IPS-NIHi7 (cell line): ENCODE data around the gene PCSK6.
"Not testable (repeated sequence)": the region's sequence is repeated elsewhere in the genome, so short reads cannot be mapped to it uniquely, and the experiment has no call there.

Source experiments
- DNase-seq: peaks from one replicate; pipeline ENCODE4 v3.0.0; 2012; ENCODE audit warnings: mixed read lengths; ENCODE audit errors: extremely low spot score

The PCSK6 gene

DNA sequence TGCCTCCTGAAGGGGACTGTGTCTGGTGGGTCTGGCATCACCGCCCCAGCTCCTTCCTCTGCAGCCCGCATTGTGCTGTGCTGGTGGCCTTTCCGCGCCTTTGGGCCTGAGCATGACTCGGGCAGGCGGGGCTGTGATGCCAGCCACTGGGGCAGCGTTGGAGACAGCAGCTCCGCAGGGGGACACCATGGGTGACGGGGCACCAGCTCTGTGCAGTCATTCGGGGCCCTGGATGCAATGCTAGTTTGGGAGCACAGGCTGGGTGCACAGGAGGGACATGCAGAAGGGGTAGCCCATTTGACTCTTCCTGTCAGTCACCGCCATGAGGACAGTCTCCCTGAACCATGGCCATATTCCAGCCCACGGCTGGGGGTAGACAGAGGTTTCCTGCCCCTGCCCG lies 110.6 kb downstream of the PCSK6 start:
- no peak for DNase-seq

DNA sequence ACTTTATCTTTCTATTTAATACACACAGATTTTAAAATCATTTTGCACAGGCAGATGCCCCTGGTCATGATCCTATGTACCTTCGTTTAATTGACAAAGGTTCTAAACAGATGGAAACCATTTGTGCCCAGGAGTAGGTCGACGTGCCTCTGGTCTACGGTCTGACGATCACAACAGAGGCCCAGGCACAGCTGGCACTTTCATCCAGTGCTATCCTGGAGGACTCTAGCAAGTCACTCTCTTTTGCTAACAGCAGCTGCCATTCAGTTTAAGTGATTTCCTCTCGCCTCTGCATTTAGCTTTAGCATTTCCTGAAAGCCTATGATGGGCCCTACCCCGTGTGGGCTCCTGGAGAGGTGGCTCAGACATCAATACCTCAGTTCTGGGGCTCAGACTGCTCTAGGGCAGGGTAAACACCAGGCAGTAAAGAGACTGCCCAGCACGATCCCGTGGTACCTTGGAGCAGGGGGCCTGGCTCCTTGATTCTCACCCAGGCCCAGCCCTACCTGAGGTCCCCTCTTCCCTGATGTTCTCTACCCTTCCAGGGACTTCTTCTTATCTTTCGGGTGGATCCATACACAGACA lies 111.2 kb downstream of the PCSK6 start:
- DNase-seq = no peak

DNA sequence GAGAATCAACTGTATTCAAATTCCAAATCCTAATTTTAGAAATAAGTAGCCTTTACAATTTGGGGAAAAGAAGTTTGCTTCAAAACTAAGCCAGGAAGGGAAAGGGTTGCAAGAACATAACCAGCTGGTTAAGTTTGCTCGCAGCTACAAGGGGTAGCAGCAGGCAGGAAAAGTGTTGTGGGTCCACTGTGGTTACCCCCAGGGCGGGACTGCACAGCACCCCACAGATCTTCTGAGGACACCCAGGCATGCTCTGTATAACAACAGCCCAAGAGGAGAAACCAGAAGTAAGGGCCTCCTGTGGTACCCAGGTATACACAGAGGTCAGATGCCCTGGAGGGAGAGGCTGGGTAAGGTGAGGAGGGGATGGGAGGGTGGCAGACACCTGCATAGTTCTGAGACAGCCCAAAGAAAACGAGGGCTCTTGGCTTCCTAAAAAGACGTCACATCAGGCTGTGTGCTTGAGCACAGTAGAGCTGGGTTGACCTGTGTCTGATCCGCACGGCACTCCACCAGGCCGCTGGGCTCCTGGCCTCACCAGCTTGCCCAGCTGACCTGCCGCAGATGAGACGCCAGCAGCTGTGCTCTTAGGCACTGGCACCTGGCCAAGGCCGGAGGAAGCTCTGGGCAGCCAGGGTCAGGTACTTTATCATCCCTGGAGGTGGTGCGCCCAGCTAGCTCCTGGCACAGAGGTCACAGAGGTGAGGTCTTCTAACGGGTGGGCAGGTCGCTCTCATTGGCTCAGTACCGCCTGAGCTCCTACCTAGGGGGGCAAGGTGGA lies 112.7 kb downstream of the PCSK6 start:
- no peak for DNase-seq

- not testable (repeated sequence) for DNase-seq
Measured at GRCh38 chr15:101375006-101375405, 114.5 kb downstream of the PCSK6 start.

DNA sequence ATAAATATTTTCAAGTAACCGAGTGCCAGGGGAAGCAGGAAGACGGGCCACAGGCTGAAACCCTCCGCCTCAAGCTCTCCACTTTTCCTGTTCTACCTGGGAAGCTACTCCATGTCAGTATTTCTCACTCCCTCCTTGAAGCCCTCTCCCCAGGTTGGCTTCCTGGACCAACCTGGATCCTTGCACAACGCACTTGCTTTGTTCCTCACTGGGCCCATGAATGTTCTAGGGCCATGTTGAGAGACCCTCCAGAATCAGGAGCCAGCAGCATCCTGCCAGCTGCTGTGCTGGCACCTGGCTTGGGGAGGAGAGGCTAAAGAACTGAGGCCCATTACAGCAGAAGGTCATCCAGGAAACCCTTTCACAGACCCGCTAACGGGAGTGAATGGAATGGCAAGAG lies 115.2 kb downstream of the PCSK6 start:
- DNase-seq = no peak

GRCh38 chr15:101373577-101373976 lies 115.9 kb downstream of the PCSK6 start:
- no peak for DNase-seq

DNA sequence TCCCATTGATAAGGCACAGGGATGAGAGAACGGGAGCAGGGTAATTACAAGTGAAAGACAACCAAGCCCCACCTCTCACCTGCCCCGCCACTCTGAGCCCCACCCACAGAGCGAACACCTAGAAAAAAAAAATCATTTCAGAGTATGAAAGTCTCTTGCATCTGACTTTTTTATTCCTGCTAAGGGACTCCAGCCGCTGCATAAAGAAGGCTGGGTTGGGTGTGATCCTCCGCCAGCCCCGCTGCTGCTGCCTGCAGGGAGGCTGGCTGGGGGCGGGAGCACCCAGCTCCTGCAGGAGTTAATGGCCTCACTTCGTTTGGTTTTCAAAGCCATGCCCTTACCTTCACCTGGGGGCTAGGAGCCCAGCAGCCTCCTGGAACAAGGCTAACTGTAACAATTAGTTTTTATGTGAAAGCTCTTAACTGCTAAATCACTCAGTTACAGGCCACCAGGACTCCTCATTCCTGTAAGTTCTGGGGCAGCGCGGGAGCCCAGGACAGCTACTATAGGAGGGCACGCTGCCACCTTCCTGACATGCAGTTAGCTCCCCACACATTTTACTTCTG lies 116.5 kb downstream of the PCSK6 start:
- DNase-seq = peak; percentile 67

DNA sequence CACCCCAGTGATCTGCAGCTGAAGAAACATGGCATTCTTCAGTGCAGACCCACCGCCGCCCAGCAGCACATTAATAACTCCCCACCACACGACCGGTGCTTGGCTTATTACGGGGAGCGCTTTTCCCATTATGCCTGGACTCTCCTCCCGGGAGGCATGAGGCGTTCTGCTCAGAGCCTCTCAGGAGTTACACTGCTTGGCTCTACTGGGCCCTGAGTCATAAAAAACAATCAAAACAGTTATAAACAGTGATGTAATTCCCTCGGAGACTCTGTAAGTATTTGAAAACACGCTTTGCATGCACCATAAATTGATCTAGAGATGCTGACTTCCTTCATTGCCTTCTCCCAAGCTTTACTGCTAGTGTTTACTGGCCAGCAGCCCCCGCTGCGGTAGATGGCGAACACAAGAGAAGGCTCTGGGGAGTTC lies 117.3 kb downstream of the PCSK6 start:
- DNase-seq = no peak

DNA sequence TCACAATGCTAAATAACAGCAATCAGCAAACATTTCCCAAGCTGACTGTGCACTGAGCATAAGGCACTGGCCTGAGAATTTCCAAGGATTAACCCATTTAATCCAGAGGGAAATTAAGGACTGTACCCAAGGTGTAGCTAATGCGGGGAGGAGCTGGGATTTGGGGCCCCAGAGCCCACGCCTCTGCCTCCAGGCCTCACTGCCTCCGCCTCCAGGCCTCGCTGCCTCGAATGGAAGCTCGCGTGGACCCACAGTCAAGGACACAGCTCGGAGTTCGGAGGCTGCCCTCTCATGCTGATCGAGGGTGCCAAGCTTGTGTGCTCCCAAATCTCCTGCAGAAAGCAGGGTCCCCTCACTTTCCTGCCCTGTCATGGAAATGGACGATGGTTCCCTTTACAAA lies 118.0 kb downstream of the PCSK6 start:
- DNase-seq = no peak

- no peak for DNase-seq
Measured at GRCh38 chr15:101371081-101371480, 118.4 kb downstream of the PCSK6 start.

GRCh38 chr15:101370330-101371024 lies 119.0 kb downstream of the PCSK6 start:
- DNase-seq = no peak

DNA sequence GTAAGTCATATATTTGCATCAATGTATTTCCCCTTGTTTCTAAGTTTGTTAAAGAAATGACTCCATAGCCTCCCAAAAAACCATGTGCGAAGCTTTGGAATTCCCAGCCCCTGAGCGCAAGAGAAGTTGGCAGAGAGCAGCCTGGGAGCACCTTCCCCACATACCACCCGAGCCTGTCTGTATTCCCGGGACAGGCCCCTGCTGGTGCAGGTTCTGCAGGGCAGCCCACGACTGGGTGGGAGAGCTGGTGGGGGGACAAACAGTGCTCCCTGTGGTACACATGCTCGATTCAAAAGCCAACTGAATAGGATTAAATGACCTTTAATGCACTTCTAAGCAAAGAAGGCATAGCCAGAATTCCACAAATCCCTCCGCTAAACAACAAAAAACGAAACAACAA lies 119.8 kb downstream of the PCSK6 start:
- no peak for DNase-seq

- DNase-seq = no peak
Measured at GRCh38 chr15:101368861-101369642, 120.5 kb downstream of the PCSK6 start.

- no peak for DNase-seq
Measured at GRCh38 chr15:101368086-101368780, 121.3 kb downstream of the PCSK6 start.

DNA sequence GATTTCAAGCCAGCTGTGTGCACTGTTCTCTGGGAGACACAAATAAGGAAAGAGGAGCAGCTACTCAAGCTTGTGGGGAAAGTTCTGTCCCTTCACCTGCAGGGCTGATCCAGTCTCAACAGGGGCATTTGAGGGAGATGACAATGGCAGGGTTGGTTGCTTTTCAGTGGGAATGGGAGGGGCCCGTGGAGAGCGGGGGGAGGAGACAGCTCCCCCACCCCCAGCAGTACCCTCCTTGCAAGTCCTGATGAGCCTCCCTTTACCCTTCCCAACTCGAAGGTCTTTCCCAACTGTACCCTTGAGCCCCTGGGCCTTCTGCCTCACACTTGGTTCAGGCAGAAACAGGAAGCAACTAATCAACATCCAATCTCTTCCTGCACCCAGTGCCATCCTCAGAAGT lies 122.7 kb downstream of the PCSK6 start:
- no peak for DNase-seq

GRCh38 chr15:101362986-101363566 lies 126.4 kb downstream of the PCSK6 start:
- no peak for DNase-seq

DNA sequence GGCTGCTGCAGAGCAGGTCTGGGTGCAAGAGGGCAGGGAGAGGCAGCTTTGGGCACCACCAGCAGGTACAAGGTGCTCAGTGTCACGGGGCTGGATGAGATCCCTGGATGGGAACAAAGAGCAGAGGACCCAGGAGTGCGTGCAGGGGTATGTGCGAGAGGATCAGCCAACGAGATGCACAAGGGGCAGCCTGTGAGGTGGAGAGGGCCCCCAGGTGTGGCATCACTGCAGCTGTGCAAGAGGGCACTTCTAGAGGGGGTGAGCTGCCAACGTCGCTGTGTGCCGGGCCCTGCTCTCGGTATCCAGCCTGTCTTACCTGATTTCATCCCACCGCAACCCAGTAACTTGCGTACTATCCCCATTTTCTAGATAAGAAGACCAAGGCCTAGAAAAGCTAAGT lies 127.1 kb downstream of the PCSK6 start:
- DNase-seq = no peak

DNA sequence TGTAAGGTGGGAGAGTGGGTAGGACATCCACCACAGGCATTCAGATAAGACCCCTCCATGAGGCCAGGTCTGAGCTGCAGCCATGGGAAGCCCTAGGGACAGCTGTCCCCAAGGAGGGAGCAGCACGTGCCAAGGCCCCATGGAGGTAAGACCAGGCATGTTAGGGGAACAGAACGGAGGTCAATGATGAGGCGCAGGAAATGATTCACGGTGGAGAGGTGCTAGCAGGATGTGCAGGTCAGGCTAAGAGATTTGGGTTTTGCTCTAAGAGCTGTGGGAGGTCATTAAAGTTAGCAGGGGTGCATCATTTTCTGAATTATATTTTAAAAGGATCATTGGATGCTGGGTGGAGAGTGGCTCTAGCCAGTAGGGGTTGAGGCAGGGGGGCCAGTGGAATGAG lies 128.1 kb downstream of the PCSK6 start:
- no peak for DNase-seq

DNA sequence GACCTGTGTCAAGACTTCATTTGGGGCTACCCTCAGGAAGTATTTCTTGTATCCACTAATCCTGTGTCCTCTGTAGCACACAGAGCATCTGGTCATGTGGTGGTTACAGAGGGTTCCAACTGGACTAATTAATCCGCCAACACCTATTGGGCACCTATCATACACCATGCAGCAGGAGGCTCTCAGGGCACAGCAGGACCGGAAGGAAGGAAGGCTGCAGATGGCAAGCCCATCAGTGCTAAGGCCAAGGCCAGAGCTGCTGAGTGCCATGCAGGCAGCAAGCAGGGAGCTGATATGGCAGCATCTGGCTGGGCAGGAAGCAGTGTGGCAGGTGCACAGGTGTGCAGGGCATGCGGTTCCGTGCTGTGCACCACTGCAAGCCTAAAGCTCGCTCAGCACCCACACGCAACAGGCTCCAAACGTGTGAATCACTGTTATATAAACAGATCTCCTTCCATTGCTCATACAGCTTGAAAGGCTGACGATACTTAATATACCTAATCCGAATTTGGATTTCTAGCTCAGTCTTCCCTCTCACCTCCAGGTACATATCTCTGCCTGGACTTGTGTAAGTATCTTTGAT lies 130.1 kb downstream of the PCSK6 start:
- DNase-seq = no peak

- no peak for DNase-seq
Measured at GRCh38 chr15:101358895-101359294, 130.6 kb downstream of the PCSK6 start.
